Stimulated activated CD8-positive, alpha-beta memory T cell treated with anti-CD3 and anti-CD28 coated beads, Interleukin-12 subunit alpha, Interleukin-12 subunit beta, amount 100 ng/mL, for 1 hour (primary cell): ENCODE data around the gene ESYT1.

Experiments used
- DNase-seq: peaks from one replicate; pipeline ENCODE4 v3.0.0-alpha.2; 2020; ENCODE audit warnings: low read depth

ESYT1 gene

DNA sequence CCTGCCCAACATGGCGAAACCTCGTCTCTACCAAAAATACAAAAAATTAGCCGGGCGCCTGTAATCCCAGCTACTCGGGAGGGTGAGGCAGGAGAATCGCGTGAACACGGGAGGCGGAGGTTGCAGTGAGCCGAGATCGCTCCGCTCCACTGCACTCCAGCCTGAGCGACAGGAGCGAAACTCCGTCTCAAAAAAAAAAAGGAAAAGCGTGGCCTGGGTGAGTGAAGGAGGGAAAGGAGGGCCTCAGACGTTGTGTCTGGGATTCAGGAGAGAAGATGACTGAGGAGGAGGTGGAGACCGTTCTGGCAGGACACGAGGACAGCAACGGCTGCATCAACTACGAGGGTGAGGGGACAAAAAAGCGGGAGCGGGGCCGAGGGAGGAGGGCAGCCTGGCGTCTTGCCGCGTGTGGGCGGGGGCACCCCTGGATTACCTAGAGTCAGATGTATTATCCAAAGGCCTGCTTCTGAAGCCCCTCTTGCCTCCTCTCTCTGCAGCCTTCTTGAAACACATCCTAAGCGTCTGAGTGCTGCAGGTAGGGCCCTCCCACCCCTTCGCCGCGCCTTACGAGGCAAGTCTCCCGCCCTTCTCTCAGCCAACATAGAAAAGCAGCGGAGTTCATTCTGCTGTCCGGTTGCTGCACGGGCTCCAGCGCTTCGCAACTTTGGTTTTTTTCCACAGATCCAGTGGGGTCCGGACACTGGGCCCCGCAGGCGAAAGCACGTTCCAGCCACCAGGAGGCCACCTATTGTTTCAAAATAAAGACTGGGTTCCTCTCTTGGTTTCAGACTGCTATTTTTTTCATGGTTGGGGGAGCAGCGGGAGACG is 29.3 kb downstream of the ESYT1 start:
- DNase-seq: peak; percentile 25

- peak; percentile 88 for DNase-seq
Observed at GRCh38 chr12:56158029-56158925, 30.2 kb downstream of the ESYT1 start, which contains the start of gene MYL6. MYL6 (plus strand) TSS chr12:56158359; CDS start chr12:56158402, 43 bp downstream.

- DNase-seq: no peak
Observed at GRCh38 chr12:56158926-56159461, 30.9 kb downstream of the ESYT1 start.

GRCh38 chr12:56159482-56160192 is 31.6 kb downstream of the ESYT1 start:
- no peak for DNase-seq

DNA sequence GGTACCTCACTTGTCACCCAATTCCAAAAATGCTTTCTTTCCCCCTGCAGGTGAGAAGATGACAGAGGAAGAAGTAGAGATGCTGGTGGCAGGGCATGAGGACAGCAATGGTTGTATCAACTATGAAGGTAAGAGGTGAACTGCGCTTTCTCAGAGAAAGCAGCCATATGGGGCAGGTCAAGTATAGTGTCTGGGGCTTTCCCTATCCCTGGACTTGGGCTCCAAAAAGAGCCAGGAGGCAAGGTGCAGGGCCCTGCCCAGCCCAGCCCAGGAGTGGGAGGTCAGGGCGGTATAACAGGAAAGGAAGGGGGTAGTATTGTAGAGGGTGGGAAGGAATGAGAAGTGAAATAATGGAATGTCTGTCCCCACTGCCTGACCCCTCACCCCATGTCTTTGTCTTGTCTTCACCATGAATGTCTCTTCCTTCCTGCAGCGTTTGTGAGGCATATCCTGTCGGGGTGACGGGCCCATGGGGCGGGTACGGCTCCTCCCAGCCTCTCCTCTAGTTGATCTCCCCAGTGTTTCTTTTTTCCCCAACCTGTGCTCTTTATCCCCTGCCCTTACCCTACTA is 32.2 kb downstream of the ESYT1 start:
- DNase-seq: peak; percentile 43

- DNase-seq: no peak
Observed at GRCh38 chr12:56160894-56161689, 33.0 kb downstream of the ESYT1 start.

- DNase-seq: no peak
Observed at GRCh38 chr12:56161690-56162351, 33.8 kb downstream of the ESYT1 start.

DNA sequence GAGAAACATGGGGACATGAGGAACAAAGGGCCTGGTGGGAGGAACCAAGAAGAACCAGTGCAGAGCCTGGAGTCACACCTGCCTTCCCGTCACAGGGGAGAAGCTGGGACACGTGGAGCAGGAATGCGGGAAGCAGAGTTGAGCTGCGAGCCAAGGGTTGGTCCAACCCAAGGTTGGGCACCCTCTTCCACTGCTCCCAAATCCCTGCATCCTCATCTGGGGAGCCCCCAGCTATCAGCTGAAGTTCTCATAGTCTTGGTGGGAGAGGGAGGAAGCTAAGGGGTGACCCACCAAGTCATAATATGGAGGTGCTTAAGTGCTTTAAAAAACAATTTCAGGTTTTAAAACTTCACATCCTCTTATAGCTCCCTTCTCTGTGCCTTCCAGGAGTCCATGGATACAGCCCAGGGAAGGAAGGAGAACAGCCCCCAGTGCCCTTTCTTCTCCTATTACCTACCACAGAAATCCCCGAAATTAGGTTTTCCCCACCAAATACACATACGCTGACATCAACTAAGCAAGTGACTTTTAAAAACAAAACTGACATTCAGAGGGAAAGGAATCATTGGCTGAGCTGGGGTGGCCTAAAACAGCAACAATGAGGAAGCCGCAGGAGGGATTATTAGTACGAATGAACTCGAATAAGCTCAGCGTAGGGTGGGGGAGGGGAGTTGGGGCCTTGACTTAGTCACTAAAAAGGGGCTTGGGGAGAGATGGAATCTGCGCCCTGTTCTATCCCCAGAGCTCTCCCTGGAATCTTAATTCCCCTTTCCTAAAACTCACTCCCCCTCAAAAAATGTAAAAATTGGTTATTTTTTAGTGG is 34.6 kb downstream of the ESYT1 start:
- no peak for DNase-seq

DNA sequence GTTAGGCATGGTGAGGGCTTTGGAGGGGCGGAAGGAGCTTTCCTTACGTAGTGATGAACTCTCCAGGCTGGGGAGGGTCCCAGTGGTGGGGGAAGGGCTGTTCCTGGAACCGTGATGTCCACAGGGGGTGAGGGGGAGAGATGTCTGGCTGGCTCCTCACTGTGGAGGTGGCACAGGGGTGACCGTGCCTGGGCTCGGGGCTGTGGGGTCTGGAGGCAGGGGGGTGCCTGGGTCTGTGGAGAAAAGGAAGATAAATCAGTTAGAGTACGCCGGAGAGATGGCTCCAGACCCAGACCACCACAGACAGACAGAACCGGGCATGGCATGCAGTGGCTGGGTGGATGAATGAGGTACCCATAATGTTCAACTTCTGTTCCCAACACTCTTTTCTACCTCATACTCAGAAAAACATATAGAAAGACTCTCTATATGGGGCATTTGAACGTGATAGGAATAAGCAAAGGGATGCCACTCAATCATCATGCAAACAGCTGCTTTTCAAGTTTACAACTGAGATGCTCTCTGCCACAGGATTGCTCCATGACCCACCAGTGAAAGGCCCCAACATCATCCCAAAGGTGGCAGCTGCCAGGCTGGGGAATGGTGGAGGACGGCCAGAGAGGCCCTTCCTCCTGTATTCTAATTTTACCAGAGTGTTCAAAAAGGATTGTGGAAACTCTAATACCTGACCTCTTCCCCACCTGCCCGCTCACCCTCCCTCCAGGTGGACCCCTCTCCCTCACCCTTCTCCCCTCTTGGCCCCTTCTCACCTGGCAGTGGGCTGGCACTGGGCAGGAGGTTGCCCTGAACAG is 35.7 kb downstream of the ESYT1 start:
- DNase-seq: no peak

DNA sequence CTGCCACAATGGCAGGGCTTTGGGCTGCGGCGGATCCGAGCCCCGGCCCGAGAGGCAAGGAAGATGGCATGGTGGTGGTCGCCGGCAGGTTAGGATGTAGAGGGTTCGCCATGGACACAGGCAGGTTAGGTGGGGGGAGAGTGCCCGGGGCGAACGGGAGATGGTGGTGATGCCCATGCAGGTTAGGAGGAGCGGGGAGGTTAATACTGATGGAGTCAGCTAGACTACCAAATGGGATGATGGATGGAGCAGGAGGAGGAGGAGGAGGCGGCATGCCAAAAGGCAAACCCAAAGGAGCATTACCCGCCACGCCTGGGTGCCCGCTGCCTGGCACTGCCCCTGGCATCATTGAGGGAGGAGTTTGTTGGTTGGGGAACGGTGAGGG is 36.3 kb downstream of the ESYT1 start:
- no peak for DNase-seq

DNA sequence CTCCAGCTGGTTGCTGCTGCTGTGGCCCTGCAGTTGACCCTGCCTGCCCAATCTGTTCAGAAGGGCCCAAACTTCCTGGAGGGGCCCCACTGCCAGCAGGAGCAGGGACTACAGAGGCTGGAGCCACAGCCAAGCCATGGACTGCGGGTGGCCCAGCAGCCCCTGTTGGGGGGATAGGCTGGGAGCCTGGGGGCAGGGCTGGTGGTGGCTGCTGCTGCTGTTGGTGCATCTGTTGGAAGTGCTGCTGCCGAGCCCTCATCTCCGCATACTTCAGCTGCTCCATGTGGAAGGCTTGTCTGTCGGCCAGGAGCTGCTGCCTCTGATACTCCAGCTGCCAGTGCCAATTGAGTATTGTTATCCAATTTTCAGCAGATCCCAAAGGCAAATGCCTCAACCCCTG is 37.3 kb downstream of the ESYT1 start:
- DNase-seq: no peak

GRCh38 chr12:56169229-56169759 is 41.2 kb downstream of the ESYT1 start:
- no peak for DNase-seq

DNA sequence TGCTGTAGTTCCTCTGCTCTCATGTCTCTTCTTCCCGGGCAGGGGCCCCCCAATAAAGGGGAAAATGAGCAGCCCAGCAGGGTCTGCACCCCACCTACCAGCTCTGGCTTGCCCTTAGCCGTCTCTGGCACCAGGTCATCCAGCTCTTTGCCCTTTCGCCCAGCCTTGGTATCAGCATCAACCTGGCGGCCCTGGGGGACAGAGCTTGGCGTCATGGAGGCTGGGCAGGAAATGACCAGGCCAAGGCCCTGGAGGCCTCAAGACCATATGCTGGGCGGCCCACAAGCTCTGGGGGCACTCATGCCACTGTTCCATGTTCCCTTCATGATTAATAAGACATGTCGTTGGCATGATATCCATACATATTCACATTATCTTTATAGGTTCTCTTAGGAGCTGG is 44.8 kb downstream of the ESYT1 start:
- no peak for DNase-seq

GRCh38 chr12:56178347-56178746 is 50.3 kb downstream of the ESYT1 start:
- DNase-seq: no peak

- DNase-seq: no peak
Observed at GRCh38 chr12:56186957-56187356, 58.9 kb downstream of the ESYT1 start.

DNA sequence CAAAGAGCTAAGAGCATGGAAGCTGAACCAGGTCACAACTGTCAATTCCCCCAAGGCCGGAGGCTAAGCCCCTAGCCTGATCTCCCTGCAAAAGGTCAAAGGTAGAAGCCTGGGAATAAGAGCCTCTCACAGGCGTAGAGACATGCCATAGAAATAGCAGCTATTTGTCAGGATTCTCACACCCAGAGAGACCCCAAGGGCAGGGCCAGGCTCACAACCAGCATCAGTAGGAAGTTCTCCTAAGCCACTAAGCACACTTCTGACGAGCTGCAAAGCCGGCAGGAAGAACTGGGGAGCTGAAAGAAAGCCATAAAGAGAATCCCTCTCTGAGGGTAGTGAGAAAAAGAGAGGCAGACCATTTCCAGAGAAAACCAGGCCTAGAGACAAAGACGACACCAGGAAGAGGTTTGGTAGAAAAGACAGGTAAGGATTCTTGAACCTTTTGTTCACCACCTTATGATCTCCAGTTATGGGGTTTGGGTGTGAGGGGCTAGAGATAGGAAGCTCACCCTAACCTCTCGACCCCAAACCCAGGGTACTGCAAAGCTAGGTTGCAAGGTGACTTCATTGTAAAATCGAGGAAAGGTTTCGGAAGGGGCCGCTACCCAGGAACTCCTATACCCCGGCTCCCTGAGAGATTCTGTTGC is 60.2 kb downstream of the ESYT1 start:
- no peak for DNase-seq

DNA sequence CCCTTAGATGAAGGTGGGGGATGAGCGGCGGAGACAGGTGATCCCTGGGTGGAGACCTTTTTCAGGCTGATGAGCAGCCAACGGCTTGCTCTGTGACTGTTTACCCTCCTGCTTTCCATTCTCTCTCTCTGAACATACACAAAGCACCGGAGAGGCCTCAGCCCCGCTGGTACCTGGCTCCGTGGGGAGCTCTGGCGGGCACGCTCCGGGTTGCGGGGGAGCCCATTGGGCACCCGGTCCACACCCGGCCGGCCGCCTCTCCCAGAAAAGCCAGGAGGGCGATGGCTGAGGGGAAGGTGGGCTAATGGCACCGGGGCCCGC is 60.7 kb downstream of the ESYT1 start:
- no peak for DNase-seq
